ENCODE data around the gene ITGB1. TPM values are rescaled to one million over a fixed set of nuclear protein-coding genes. Genes with fewer than 3 reads are reported as not detected.

The ITGB1 gene
- total and polyA plus RNA-seq, 9 of the 15 experiments (the other 6 are each of a cell fraction or from before 2014, with no cell fraction given): 40.2 to 194 (median 155) TPM

DNA sequence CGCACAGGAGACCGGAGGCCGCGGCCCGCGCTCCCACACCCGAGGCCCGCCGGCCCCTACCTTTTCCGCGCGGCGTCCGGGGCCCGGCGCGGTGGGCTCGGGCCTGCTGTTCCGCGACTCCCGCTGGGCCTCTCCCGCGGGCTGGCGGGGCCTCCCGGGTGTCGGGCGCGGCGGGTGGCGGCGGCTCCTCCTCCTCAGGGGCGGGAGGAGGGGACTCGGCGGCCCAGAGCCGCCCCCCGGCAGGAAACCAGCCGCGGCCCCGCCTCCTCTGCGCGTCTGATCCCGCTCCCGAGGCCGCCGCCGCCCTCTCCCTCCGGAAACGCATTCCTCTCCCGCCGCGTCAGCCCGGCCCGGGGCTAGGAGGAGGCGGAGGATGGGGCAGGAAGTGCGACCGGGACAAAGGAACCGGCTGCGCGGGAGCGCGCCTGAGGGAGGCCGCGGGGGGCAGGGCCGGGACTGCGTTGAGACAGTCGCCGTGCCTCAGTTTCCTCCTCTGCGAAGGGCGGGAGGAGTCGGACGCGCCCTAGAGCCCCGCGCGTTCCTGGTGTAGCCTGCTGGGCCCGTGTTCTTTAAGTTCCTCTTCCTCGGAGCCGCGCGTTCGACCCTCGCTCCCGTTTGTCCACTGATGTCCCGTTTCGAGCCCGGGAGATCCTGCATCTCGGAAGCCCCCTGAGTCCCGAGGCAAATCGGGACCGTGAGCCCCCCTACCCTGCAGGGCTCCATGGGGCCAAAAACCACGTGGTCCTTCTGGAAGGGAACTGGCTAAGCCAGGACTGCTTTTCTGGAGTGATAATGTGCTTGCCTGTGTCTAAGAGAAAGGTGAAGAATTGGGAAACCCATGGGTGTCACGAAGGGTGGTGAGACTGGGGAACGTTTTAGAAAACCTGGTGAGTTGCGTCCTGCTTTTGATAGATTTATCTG, at the start of gene ITGB1 (continued):
- TF ChIP-seq SP2 (IDR thresholded peaks at IDR 0.05; ENCODE audit: extremely low read depth, low read depth, low read length, poor library complexity, severe bottlenecking): no peak
- TF ChIP-seq PHF8 (IDR thresholded peaks at IDR 0.05; ENCODE audit: borderline replicate concordance, low read length): peak; percentile 88; the same call in 1 of the 2 replicates
- TF ChIP-seq ZNF143 (CRISPR knock-in tag; IDR thresholded peaks at IDR 0.05): no peak
- TF ChIP-seq MCM7 (IDR thresholded peaks at IDR 0.05): no peak
- 0 out of 2 replicates have a peak, but pooled peaks have one; percentile 22 for TF ChIP-seq E2F4 (CRISPR knock-in tag; IDR thresholded peaks at IDR 0.05; ENCODE audit: low read depth)
- TF ChIP-seq COPS2 (conservative IDR thresholded peaks at IDR 0.05): no peak
- TF ChIP-seq XRCC5 (IDR thresholded peaks at IDR 0.05; ENCODE audit: low read depth, low read length): no peak
- TF ChIP-seq ILF3 (IDR thresholded peaks at IDR 0.05; ENCODE audit: borderline replicate concordance): no peak
- peak; percentile 91 for TF ChIP-seq ETV1 (tag; conservative IDR thresholded peaks at IDR 0.05; ENCODE audit: low read depth)
- no peak for TF ChIP-seq SLC30A9 (CRISPR knock-in tag; IDR thresholded peaks at IDR 0.05)
- TF ChIP-seq NEUROD1 (IDR thresholded peaks at IDR 0.05; ENCODE audit: borderline replicate concordance, low read depth, low read length, partially characterized antibody): peak; percentile 66
- TF ChIP-seq SP1 (CRISPR knock-in tag; IDR thresholded peaks at IDR 0.05): peak; percentile 65
- peak; percentile 84; the same call in 1 of the 2 replicates for TF ChIP-seq GTF2E2 (tag; IDR thresholded peaks at IDR 0.05)
- no peak for TF ChIP-seq DDX20 (tag; IDR thresholded peaks at IDR 0.05; ENCODE audit: low read depth)
- TF ChIP-seq MYC (IDR thresholded peaks at IDR 0.05; ENCODE audit: low read depth, low read length): peak; percentile 73
- peak; percentile 95 for TF ChIP-seq MYC (CRISPR knock-in tag; IDR thresholded peaks at IDR 0.05; ENCODE audit: borderline replicate concordance, low read depth)
- TF ChIP-seq MIER1 (IDR thresholded peaks at IDR 0.05; ENCODE audit: low read depth): no peak
- TF ChIP-seq HOMEZ (CRISPR knock-in tag; IDR thresholded peaks at IDR 0.05): no peak
- TF ChIP-seq FOXJ2 (tag; IDR thresholded peaks at IDR 0.05): no peak; the same call in 1 of the 2 replicates
- peak; percentile 85 for TF ChIP-seq CREM (IDR thresholded peaks at IDR 0.05; ENCODE audit: low read depth)
- peak; percentile 39 for TF ChIP-seq BHLHE40 (IDR thresholded peaks at IDR 0.05; ENCODE audit: low read length)
- TF ChIP-seq DNMT1 (IDR thresholded peaks at IDR 0.05): no peak
- TF ChIP-seq SOX6 (IDR thresholded peaks at IDR 0.05): peak; percentile 56; the same call in 1 of the 2 replicates
- peak; percentile 76; the same call in 1 of the 2 replicates for TF ChIP-seq FOXP1 (CRISPR knock-in tag; IDR thresholded peaks at IDR 0.05)
